Tibial nerve (tissue), 3 donors: ENCODE measurements around the gene TNRC6A.

Experiments used
- POLR2A ChIP-seq, 2 donors: fragments of 450-650 bp; IDR thresholded peaks; one replicate each; pipeline ENCODE4 v1.6.1; 2017; ENCODE audit warnings: antibody characterized with exemption in 2 of 2, mild to moderate bottlenecking in 2 of 2, moderate library complexity in 2 of 2
- TF ChIP-seq, protein P1 (sequence below), 5 experiments: fragments of 200-600 bp in 3 of 5; fragments of 450-650 bp in 2 of 5; sonication (generic) in 3 of 5; IDR thresholded peaks; one replicate each; pipeline ENCODE4 v1.5.1; 2016 to 2019; ENCODE audit warnings: antibody characterized with exemption in 5 of 5, mild to moderate bottlenecking in 3 of 5, moderate library complexity in 2 of 5

GRCh38 chr16:24836836-24837235 is 107.4 kb downstream of the TNRC6A start:
- TF ChIP-seq, protein P1, sequence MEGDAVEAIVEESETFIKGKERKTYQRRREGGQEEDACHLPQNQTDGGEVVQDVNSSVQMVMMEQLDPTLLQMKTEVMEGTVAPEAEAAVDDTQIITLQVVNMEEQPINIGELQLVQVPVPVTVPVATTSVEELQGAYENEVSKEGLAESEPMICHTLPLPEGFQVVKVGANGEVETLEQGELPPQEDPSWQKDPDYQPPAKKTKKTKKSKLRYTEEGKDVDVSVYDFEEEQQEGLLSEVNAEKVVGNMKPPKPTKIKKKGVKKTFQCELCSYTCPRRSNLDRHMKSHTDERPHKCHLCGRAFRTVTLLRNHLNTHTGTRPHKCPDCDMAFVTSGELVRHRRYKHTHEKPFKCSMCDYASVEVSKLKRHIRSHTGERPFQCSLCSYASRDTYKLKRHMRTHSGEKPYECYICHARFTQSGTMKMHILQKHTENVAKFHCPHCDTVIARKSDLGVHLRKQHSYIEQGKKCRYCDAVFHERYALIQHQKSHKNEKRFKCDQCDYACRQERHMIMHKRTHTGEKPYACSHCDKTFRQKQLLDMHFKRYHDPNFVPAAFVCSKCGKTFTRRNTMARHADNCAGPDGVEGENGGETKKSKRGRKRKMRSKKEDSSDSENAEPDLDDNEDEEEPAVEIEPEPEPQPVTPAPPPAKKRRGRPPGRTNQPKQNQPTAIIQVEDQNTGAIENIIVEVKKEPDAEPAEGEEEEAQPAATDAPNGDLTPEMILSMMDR (IDR thresholded peaks at IDR 0.05): no peak
- TF ChIP-seq POLR2A (IDR thresholded peaks at IDR 0.05): no peak
